Nephron progenitor cell (in vitro differentiated cells): Measurements from ENCODE around the gene IQCE.

Experiments used
- DNase-seq: peaks from one replicate; pipeline ENCODE4 v3.0.0; 2021
- H3K27ac Mint-ChIP-seq: 2 replicates; pipeline ENCODE4 v1.8.0; 2021; ENCODE audit warnings: mild to moderate bottlenecking, moderate library complexity, mixed read lengths
- H3K27me3 Mint-ChIP-seq: 2 replicates; pipeline ENCODE4 v1.8.0; 2021; ENCODE audit warnings: mild to moderate bottlenecking, low read depth, mixed read lengths; ENCODE audit not compliant: poor library complexity
- H3K36me3 Mint-ChIP-seq: 2 replicates; pipeline ENCODE4 v1.8.0; 2021; ENCODE audit warnings: low read depth, mixed read lengths
- H3K4me1 Mint-ChIP-seq: 2 replicates; pipeline ENCODE4 v1.8.0; 2021; ENCODE audit warnings: mixed read lengths
- H3K4me3 Mint-ChIP-seq: 2 replicates; pipeline ENCODE4 v1.8.0; 2021; ENCODE audit warnings: mild to moderate bottlenecking, moderate library complexity, mixed read lengths
- H3K9me3 Mint-ChIP-seq: 2 replicates; pipeline ENCODE4 v1.8.0; 2021; ENCODE audit warnings: mild to moderate bottlenecking, moderate library complexity, mixed read lengths
- CTCF ChIP-seq: fragments of 200-600 bp; sonication (generic); IDR thresholded peaks from 2 replicates; pipeline ENCODE4 v1.5.0; 2021; ENCODE audit warnings: antibody characterized with exemption

IQCE gene

GRCh38 chr7:2571409-2571808 lies 12.6 kb downstream of the IQCE start:
- Mint-ChIP-seq H3K4me3 (no peak overlapping the region), H3K27me3 (peaks cover 5% of the 10 kb centered on the region), H3K9me3 (no peaks in the 10 kb centered on the region), H3K27ac (no peak overlapping the region), H3K4me1 (peaks cover 73% of the 10 kb centered on the region), H3K36me3 (peaks cover 6% of the 10 kb centered on the region)
- no peak for DNase-seq
- no peak for TF ChIP-seq CTCF

- Mint-ChIP-seq H3K36me3 (peaks cover 12% of the 10 kb centered on the region), H3K27ac (no peak overlapping the region), H3K27me3 (peaks cover 5% of the 10 kb centered on the region), H3K9me3 (no peaks in the 10 kb centered on the region), H3K4me1 (peaks cover 66% of the 10 kb centered on the region), H3K4me3 (no peak overlapping the region)
- DNase-seq, result no peak
- no peak for TF ChIP-seq CTCF
These were observed 13.5 kb downstream of the IQCE start for GRCh38 chr7:2572101-2572842.

GRCh38 chr7:2573761-2574160 lies 15.0 kb downstream of the IQCE start:
- H3K4me1 Mint-ChIP-seq, result peaks cover 57% of the 10 kb centered on the region
- peaks cover 12% of the 10 kb centered on the region for H3K36me3 Mint-ChIP-seq
- no peaks in the 10 kb centered on the region for H3K9me3 Mint-ChIP-seq
- peaks cover 5% of the 10 kb centered on the region for H3K27me3 Mint-ChIP-seq
- no peak overlapping the region for H3K4me3 Mint-ChIP-seq
- DNase-seq, result no peak
- TF ChIP-seq CTCF, result no peak
- H3K27ac Mint-ChIP-seq, result no peak overlapping the region

GRCh38 chr7:2575046-2575732 lies 16.4 kb downstream of the IQCE start:
- no peak for TF ChIP-seq CTCF
- H3K9me3 Mint-ChIP-seq, result no peaks in the 10 kb centered on the region
- peaks cover 47% of the 10 kb centered on the region for H3K4me1 Mint-ChIP-seq
- no peak for DNase-seq
- no peak overlapping the region for H3K4me3 Mint-ChIP-seq
- H3K27ac Mint-ChIP-seq, result no peak overlapping the region
- H3K36me3 Mint-ChIP-seq, result peaks cover 17% of the 10 kb centered on the region
- peaks cover 5% of the 10 kb centered on the region for H3K27me3 Mint-ChIP-seq

DNA sequence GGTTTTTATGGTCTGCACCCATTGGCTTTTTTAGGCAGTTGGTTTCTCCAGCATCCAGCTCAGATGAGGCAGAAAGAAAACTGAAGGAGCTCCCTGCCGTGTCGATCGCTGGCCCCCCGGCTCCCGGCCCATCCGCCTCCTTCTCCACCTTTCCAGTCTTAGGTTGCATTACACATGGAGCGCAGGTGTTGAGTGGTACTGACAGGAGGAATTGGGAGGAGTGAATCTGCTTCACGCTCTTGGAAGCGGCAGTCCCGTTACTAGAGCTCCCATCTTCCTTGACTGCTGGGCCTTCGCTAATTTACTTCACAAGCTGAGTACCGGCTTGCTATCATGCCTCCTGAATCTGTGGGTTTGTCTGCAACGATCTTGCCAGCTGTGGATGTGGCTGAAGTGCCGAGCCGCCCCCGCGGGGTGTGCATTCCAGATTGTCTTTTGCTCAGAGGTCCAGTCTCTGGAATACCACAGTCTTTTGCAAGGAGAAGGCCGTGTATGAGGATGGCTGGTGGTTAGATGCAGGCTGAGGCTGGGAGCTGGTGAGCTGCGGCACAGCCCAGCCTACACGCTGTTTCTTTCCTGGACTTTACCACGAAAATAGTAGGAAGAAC lies 17.1 kb downstream of the IQCE start:
- H3K9me3 Mint-ChIP-seq, result no peaks in the 10 kb centered on the region
- H3K4me1 Mint-ChIP-seq, result peaks cover 51% of the 10 kb centered on the region
- H3K27me3 Mint-ChIP-seq, result peaks cover 9% of the 10 kb centered on the region
- H3K27ac Mint-ChIP-seq, result no peak overlapping the region
- DNase-seq, result no peak
- peaks cover 17% of the 10 kb centered on the region for H3K36me3 Mint-ChIP-seq
- no peak overlapping the region for H3K4me3 Mint-ChIP-seq
- TF ChIP-seq CTCF, result no peak
